CD4-positive, alpha-beta T cell treated with Interleukin-2 at 100 ng/mL for 4 hours (primary cell): ENCODE results near the gene SIN3A.
A peak's percentile ranks its signal among the peaks of the same experiment; 100 is the strongest.
"Not testable (repeated sequence)": the region's sequence is repeated elsewhere in the genome, so short reads cannot be mapped to it uniquely, and the experiment has no call there.

Experiments used
- DNase-seq: peaks from one replicate; pipeline ENCODE4 v3.0.0-alpha.2; 2020; ENCODE audit warnings: low spot score

The SIN3A gene

DNA sequence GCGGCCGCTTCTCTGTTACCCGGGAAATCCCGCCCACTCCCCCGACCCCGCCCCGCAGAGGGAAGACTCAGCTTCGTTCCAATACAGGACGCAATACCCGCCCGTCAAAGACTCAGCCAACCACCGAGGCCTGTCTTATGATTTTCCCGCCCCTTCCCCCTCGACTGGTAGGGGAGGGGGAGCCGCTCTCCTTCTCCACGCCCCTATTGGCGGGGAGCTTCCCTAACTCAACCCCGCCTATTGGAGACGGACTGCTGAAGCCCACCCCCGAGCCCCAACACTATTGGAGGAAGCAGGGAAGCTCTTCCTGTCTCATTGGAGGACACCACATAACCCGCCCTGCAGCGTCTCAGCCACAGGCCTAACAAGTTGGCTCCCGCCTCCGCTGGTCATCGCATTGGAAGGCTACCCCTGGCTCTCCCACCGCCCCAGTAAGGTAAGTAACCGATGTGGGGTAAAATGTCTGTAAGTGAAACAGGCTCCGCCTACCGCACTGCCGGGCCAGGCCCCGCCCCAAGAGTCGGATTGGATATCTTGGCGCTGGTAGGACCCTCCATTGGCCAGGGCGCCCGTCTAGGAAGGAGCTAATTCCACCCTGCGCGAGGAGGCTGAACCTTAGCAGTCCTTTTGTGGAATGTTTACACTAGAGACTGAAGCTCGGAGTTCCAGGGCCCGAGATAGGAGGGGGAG, at the start of gene SIN3A:
SIN3A (minus strand) TSS at position 17 of the 690 bp plus-strand sequence. CDS start 21,315 bp downstream, outside the sequence.
- DNase-seq: peak; percentile 100

DNA sequence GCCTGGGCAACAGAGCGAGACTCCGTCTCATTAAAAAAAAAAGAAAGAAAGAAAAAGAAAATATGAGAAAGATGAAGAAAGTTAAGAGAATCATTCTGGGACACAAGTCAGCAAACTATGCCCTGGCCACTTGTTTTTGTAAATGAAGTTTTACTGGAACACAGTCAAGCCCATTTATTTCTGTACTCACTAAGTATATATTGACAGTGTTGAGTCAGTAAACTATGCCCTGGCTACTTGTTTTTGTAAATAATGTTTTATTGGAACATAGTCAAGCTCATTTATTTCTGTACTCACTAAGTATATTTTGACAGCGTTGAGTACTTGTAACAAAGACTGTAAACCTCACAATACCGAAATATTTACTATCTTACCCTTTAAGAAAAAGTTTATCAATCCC, 42.2 kb upstream of the SIN3A start:
- DNase-seq: no peak

DNA sequence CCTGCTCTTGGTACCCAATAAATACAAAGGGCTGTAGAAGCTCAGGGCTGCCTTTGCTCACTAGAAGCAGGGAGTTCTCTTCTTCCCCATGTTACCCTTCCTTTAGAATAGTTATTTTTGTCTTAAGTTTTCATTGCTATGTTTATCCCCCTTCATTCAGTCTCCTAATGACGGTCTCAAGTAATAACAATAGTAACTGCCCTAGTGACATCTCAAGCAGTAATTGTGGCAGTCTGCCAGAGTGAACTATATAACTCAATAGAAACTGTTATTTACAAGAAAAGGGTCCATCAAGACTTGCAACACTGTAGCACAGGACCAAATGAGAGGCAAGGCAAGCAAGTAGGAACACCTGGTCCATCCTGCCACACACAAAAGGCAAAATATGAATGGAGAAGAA, 32.5 kb upstream of the SIN3A start:
- no peak for DNase-seq

DNA sequence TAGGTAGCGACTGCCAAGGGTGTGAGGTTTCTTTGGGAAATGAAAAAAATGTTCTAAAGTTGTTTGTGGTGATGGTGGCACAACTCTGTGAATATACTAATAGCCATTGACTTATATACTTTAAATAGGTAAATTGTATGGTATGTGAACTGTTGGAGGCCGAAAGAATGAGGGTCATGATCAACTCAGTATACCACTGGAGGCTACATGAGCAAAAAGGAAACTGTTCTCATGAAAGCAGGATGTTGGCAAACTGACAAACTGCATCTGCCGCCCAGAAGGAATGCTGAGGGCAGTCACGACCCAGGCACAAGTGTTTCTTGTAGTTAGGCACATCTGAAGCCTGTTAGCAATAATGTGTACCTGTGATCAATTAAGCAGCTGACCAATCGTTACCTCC, 32.1 kb upstream of the SIN3A start:
- not testable (repeated sequence) for DNase-seq

DNA sequence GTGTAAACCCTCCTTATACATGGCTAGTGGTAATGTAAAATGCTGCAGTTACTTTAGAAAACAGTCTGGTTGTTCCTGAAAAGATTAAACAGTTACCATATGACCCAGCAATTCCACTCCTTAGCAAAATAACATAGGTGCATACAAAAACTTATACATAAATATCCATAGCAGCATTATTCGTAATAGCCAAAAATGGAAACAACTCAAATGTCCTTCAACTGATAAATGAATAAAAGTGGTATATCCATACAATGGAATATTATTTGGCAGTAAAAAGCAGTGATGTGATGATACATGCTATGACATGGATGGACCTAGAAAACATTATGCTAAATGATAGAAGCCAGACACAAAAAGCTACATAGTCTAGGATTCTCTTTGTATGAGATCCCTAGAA, 31.6 kb upstream of the SIN3A start:
- DNase-seq: no peak

DNA sequence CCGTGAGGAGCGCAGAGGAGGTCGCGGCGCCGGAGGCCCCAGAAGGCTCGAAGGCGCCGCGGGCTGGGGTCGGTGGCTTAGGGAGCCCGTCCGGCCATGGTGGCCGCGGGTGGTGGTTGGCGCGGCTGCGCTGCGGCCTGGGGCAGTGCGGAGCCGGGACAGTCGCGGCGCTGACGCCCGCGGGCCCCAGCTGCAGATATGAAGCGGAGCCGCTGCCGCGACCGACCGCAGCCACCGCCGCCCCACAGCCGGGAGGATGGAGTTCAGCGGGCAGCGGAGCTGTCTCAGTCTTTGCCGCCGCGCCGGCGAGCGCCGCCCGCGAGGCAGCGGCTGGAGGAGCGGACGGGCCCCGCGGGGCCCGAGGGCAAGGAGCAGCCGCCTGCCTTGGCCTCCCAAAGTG, 29.0 kb upstream of the SIN3A start:
- not testable (repeated sequence) for DNase-seq

DNA sequence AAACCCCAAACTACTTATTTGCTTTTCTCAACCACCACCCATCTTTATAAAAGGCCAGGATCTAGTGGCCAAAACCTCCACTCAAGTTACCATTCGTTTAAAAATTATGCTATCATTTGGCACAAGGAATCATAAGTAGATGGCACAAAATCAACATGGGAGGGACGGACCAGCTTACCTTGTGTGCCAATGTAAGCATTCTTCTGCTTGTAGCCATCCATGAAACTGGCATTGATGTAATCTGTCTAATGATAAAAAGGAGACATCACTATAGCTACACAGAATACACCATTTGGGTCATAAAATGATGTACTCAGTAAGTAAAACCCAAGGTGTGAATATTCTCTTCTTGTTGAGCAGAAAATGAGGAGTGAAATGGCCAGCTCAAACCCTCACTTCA, 28.2 kb upstream of the SIN3A start:
- DNase-seq: no peak

DNA sequence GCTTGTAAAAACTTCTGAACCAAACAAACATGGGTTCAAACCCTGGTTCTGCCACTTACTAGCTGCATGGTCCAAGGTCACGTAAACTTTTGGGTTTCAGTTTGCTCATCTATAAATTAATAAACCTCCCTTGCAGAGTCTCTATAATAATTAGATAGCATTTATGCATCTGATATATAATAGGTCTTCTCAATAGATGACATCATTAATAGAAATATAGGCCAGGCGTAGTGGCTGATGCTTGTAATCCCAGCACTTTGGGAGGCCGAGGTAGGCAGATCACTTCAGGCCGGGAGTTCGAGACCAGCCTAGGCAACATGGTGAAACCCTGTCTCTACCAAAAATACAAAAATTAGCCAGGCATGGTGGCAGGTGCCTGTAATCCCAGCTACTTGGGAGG, 25.6 kb upstream of the SIN3A start:
- not testable (repeated sequence) for DNase-seq

DNA sequence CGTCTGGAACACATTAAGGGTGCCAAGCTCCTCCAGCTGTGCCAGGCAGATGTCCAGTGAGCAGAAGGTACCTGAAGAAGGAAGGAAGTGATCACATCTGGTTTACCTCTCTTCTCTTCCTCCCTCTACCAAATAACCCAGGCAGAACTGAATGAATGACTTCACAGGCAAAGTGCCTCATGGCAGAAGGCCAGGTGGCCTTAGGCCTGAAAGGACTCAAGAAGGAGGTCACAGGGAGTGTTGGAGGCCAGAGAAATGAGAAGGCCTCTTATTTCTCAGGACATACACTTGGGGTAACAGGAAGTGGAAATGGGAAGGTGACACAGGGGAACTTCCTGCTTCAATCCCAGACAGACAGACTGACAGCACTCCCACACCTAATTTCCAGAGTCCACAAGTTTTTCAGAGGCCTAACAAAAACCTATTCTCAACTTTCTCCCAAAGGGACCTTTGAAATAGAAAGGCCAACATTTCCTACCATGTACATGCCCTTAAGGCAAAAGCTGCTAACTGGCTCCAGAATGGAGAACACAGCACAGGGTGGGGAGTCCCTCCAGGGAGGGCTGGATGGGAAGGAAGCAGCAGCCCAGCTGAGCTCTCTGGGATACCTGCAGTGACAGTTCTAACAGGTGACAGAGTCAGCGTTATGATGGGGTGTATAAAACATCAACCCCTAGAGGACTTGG, 17.6 kb upstream of the SIN3A start:
- DNase-seq: no peak

DNA sequence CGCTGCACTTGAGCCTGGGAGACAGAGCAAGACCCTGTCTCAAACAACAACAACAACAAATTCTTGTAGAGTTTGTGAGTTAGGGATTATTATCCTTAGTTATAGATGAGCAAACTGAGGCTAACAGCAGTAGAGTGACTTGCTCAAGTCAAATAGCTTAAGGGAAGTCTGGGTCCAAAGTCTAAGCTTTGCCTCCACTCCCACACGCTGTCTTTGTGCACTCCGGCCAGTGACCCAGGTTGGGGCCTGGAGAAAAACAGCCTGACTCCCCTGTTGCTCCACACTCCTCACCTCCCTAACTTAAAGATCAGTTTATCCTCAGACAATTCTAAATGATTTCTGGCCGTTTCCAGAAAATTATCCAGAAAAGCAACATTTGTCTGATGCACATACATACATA, 9.2 kb upstream of the SIN3A start:
- DNase-seq: no peak

DNA sequence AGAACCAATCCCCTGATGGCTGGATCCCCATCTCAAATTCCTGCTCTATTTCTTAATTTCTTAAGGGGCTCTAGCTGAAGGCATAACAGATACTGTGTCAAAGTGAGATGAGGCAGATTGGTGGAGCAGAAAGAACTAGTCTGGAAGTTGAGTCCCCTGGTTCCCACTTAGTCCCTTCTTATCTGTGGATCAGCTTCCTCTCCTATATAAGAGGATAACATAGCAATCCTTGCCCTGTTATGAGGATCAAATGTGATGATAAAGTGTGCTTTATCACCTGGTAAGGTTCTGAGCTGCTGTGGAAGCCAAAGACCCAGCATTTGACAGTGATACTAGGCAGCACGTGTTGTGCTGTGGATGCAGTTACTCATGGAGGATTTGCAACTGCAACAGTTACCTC, 8.1 kb upstream of the SIN3A start:
- no peak for DNase-seq

DNA sequence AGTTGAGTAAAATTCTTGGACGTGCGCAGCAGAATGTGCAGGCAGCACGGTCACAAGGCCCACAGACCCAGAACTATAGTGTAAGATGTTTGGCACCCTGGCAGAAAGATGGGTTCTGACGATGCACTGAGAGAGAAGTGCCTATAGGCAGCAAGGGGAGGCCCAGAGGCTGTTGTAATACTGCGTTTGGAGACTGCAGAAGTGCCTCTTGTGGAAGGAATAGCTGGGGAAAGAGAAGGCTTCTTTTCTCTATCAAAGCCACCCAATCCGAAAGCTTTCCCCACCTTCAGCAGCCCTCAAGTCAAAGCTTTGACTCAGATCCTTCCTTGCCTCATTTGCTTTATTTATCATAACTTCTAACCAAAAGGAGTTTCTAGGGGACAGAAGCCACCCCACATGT, 5.2 kb upstream of the SIN3A start:
- no peak for DNase-seq

DNA sequence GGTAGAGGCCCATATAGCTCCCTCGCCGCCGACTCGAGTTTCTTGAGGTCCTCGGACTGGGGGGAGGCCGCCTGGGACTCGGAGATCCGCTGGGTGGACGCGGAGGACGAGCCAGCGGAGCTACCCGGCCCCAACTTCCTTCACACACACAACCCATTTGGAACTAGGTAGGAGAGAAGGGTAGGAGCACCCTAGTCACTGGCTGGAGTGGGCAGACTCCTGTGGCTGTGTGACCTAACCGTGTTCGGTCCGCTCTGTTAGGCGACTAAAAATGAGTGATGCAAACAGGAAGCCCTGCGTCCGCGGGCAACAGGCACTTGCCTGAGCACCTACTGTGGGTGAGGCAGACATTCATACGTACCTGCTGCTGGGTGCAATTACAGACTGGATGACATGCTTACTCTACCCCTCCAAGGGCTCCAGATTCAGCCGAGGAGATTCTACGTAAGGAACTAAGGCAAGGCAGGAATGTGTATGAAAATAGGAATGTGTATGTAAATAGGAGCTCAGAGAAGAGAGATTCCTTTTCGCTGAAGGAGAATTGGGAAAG, 4.6 kb upstream of the SIN3A start:
- DNase-seq: peak; percentile 45

DNA sequence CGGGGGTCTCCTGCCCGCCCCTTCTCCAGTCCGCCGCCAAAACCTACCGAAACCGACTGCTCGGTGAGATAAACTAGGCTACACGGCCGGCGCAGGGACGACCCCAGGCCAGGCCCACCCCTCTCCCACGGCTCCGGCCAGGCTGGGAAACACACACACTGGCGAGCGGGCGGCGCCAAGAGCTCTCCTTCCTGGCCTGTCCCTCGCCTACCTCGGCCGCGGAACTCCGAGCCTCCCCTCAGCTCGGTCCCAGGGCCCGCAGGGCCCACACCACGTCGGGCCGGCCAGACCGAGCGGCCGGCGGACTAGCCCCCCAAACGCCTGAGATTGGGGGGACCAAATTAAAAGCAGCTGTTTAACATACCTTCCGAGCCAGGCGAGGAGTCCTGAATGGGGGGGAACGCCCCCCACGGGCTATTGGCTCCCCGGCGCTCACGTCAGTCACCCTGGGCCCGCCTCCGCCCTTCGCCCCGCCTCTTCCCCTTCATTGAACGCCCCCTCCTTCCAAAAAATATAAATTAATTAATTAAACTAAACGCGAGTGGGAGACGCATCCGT, 4.0 kb upstream of the SIN3A start:
- DNase-seq: peak; percentile 82

DNA sequence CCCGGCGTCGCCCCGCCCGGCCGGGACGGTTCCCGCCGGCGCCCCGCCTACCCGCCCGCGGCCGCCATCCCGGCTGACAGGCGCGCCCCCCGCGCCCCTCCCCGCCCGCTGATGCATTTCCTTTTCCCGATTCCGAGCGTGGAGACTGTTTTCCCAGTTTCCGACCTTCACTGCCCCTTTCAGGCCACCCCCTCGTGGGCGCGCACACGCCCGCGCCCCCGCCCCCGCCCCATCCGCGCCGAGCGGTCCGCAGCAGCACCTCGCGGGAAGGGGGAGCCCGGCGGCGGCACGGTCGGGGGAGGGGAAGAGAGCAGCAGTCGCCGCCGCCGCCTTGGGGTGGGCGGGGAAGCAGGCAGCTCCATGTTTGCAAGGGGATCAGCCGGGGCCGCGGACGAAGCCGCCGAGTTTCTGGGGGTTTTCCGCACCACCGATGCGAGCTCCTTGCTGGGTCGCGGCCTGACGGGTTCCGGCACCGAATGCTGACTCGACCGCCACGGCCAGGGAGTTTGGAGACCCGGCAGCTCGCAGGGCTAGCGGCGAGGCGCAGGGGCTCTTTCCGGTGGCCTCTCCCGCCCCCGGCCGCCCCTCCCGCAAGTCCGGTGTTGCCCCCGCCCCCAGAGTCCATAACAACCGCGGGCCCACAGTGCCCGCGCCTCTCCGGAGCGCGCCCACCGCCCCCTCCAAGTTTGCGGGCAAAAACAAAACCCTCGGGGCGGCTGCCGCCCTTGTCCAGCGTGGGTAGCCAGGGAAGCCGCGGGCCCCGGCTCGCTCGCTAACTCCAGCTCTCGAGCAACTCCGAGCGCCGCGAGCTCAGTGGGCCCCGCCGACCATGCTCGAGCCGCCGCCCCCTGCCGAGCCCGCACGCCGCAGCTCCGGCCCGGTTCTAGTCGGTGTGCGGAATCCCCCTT, 3.2 kb upstream of the SIN3A start:
- peak; percentile 75 for DNase-seq

DNA sequence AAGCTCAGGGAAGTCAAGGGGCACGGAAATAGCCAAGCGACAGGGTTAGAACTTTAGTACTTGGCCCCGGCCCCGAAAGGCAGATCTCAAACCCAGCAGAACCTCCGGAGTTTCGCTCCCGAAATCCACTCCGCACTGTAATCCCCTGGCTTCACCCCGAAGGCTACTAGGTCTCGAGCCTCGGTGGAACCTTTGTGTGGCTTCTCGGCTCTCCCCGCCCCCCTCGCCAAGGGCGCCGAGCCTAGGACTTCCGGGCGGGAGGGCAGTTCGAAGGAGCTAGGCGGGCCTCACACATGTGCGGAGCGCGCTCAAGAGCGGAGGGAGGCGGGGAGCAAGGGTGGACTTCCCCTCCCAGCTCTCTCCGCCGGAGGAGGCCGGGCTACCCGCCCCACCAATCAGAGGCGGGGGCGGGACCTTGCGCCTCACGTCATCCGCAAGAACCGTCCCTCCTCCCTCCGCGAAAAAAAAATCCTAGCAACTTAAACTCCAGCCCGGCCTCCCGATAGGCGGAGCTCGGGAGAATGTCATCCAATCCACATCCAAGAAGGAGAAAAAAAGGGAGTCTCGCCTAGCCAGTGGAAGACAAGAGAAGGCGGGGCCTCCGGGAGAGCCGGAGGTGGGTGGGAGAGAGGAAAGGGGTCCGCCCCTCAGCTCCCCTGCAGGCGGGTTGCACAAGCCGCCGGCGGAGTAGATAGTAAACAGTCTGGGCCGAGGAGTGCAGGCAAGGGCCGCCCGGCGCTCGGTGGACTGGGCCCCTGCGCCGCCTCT, 2.4 kb upstream of the SIN3A start:
- DNase-seq: peak; percentile 99

DNA sequence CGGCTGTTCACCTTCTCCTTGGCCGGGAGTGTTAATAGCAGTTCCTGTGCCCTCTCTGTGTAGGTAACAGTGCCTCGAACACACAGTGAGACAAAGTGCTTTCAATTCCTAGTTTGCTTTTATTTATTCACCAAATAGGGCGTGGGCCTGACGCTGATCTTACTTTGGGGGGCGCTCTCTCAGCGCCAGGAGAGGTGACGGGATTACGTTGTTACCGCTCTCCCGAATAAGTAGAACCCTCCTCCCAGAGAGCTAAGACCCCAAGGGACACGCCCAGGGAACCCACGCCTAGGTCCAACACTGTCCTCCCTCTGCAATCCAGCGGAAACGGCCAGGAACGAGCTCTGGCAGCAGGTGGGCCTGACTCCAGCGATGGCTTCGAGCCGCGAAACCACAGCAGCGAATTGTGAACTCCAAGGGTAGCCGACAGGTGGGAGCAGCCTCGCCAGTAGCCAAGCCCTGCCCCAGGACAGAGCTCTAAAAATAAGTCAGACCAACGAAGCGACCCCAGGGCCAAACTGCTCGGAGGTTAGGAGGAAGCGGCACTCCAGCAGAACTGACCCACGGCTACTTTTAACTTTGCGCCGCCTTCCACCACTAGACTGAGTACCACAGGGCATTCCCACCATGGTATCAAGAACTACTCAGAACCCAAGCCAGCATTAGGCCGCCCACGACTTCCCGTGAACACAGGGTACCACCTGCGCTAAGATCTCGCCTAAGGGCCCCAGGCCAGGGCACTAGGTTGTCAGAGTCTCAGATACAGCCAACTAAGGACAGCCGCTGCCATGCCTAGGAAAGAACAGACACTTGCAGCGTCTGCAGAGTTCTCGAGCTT, 1.6 kb upstream of the SIN3A start:
- peak; percentile 30 for DNase-seq

DNA sequence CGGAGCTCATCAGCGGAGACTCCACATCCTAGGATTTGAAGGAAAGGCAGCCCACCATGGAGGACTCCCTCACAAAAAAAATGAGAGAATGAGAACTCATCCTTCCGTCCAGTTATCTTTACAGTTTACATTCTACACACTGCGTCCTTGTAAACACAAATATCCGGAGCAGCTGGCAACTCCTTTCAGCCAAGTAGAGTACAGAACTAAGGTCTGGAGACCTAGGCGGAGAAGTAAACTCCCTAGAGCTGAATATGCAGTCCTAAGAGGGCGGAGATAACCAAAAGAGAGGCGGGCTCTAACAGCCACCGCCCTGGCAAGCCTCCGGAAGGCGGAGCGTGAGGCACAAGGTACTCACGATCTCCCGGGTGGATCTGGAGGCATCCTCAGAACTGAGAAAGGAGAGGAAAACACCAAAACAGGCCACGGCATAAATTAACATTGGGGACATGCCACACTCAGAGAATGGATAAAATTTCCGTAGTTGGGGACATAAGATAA, 924 bp upstream of the SIN3A start:
- peak; percentile 82 for DNase-seq

DNA sequence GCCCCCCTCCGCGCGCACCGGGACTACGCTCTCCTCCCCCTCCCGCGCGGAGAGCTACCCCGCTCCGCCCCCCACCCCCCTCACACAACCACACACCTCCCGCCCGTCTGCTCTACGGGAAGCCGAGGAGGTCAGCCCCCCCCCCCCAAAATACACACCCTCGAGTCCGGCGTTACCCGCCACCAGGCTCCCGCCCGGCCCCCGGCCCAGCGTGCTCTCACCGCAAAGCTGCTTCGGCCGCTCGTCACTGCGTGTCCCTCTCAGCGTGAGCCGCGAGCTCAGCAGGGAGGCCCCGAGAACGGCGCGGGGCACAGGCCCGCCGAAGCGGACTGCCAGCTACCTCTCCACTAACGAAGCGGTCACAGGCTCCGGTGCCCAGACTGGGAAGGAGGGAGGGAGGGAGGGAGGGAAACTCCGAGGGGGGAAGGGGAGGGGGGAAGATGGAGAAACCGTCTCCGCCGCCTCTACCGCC, 252 bp downstream of the SIN3A start:
- no peak for DNase-seq
